Endometrial microvascular endothelial cells (primary cell): ENCODE results near the gene TEAD2. TPM values are rescaled to one million over a fixed set of nuclear protein-coding genes. Genes with fewer than 3 reads are reported as not detected.

ENCODE experiments used
- in situ Hi-C: cut with HindIII; loops from 2 replicates; pipeline ENCODE4 v1.10.0; 2017; ENCODE audit warnings: low sequenced_read_pairs, low pct_unique_long_range_greater_than_20kb; ENCODE audit errors: inconsistent ontology term
- total RNA-seq: library from RNA; depleted of rRNA; stranded (reverse); fragments of >200 nt; gene quantifications from one replicate; pipeline ENCODE4 v1.2.3, GENCODE V29; 2015; ENCODE audit errors: inconsistent ontology term

TEAD2 gene
- 86.6 TPM for total RNA-seq

DNA sequence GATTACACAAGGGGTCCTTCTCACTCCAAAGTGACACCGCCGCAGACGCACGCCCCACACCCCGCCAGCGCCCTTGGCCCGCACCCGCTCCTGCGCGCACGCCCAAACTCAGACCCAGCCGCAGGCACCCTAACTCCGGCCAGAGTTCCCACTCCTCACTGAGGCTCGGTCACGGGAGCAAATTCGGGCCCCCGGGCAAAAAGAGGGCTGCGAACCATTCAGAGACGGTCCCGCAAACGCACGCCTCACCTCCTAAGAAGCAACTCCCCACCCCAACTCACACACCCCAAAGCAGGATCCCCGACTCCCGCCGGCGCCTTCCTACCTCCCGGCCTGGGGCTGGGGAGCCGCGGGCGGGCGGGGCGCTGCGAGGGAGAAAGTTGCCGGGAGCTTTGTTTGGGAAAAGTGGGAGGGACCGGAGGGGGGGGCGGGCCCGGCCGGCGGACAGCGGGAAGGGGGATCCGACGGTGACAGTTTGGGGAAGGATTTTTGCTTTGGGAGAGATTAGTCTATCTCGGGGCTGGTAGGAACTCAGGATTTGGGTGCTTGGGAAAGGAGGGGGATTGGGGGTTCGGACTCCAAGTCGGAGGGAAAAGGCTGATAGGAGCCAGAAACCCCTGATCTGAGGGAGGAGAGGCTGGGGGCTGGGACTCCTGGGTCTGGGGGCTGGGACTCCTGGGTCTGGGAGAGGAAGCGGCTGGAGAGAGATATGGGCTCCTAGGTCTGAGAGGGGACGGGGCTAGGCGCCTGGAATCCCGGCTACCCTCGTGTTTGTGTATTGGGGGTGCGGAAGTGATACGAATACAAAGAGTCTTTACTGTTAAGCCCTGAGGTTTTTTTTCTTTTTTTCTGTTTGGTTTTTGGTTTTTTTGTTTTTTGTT is at the start of gene TEAD2:
TSS of gene TEAD2 (minus strand) at position 369 of the 881 bp plus-strand sequence. CDS start 2,341 bp downstream, outside the sequence.
- in situ Hi-C loops: no loop called here

DNA sequence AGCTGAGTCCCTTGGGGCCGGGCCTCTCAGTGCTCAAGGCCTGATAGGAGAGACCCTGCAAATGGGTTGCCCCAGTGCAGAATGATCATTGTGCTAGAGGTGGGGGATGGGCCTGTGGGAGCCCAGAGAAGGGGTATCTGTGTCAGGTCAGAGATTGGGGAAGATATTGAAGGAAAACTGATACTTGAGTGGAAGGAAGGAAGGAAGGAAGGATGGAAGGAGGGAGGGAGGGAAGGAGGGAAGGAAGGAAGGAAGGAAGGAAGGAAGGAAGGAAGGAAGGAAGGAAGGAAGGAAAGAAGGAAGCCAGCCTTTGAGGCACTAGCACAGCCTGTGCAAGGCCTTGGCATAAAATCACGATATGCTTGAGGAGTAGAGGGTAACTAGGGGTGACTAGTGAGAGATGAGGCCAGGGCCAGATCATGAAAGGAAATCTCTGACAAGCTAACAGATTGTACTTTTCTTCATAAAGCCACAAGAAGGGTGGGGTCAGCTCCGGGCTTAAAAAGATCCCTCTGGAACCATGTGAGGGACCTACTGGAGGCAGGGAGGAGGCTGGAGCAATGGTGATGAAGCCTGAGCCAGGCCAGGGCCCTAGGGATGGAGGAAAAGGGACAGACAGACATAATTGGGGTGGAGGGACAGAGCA is 49.6 kb upstream of the TEAD2 start:
- in situ Hi-C loops: no loop called here

DNA sequence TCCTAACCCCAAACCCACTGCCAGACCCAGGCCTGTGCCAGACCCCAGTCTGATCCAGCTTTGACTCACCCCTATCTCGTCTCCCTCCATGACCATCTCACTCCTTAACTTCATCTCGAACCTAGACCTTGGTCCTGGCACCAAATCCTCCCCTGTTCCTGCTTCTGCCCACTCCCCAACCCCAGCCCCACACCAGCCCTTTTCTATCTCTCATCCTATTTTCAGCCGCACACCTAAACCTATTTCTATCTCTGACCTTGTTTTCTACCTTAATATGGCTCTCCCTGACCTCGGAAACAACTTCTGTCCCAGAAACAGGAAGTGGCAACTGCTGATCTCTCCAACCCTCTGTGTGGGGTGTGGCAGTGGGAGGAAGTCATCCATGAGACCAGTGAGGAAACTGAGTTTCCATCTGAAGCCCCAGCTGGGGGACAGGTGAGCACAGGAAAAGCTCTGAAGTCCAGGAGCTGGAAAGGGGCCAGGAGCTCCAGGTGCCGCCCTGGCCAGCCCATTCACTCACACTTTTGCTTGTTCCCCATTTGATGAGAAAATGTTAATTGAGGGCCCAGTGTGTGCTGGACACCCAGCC is 47.3 kb upstream of the TEAD2 start:
- in situ Hi-C loops: no loop called here

DNA sequence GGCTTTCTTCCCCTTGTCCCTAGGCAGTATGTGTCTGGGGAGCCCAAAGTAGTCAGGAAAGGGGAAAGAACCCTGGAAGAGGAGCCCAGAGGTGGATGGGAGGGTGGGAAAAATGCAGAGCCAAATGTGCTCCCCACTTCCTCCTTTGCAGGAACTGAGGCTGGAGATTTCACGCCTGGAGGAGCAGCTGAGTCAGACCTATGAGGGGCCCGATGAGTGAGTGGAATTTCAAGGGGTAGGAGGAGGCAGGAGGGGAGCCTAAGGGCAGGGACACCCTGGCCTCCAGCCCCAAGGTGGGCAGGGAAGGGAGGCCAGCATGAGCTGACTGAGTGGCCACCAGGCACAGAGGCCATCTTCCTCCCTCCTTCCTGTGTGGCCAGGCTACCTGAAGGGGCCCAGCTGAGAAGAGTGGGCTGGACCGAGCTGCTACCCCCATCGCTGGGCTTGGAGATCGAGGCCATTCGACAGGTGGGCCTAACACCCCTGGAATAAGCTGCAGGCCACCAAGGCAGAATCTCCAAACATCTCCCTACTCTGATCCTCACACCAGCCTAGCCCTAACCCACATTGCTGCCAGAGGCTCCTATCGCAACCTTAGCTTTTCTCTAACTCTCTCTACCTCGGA is 46.7 kb upstream of the TEAD2 start:
- in situ Hi-C loops: no loop called here

DNA sequence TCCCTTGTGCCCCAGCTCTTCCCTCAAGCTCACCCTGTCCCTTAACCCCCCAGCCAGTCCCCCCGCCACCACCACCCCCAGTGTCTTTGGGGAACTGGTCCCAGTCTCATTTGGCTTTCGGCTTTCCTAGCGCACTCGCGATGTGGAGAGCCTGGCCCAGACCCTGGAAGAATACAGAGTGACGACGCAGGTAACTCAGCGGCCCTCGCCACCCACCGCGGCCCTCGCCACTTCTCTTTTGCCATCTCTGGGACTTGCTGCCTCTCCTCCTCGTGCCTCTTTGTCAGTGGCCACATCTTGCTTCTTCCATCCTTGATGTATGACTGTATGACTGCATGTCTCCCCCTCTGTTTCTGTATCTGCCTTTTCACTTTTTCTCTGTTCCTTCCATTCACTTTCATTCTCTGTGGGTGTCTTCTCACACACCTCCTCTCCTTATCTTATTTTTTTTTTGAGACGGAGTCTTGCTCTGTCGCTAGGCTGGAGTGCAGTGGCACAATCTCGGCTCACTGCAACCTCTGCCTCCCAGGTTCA is 45.3 kb upstream of the TEAD2 start:
- in situ Hi-C loops: no loop called here

DNA sequence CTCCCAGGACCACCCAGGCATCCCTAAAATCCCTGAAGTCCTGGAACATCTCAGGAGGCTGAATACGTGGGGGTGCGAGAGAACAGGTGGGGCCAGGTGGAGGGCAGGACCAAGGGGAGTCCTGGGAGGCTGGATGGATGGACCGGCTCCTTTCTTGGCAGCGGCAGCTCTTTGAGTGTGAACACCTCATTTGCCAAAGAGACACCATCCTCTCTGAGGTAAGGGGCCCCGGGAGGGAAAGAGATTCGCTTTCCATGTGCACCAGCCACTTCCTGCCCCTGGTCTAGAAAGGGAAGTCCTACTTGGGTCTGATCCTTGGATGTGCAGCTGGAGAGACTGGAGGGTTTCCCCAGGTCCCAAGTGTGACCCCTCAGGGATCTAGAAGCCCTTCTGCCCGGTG is 44.9 kb upstream of the TEAD2 start:
- in situ Hi-C loops: no loop called here

DNA sequence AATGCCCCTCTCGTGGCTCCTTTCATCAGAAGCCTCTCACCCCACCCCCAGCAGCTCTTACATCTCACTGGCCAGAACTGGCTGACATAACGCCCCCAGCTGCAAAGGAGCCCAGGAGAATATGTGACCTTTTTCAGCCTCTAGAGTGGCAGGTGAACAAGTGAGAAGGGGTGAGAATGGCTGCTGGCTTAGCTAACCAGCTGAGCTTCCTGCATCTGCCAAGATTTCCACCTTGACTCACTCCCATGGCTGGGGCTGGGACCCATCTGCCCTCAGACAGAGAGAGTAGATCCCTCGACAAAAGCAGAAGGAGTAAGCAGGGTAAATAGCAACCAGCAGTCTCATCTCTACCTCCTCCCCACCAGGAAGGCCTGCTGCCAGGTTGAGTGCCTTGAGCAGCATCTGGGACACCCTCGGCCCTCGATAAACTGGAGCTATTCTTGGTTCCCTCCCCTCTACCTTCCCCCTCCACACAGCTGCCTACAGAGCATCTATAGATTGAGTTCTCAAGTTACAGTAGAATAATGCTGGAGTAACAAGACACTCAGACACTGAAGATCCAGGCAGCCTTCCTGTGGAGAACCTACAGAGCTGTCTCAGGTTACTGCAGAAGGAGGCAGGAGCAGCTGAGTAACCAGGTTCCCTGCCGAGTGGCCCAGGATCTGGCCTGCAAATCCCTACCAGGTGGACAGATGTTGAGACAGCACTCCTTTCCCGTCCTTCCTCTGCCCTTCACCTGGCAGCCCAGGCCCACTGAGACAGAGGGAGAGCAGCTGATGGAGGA is 41.4 kb upstream of the TEAD2 start:
- in situ Hi-C loops: no loop called here

DNA sequence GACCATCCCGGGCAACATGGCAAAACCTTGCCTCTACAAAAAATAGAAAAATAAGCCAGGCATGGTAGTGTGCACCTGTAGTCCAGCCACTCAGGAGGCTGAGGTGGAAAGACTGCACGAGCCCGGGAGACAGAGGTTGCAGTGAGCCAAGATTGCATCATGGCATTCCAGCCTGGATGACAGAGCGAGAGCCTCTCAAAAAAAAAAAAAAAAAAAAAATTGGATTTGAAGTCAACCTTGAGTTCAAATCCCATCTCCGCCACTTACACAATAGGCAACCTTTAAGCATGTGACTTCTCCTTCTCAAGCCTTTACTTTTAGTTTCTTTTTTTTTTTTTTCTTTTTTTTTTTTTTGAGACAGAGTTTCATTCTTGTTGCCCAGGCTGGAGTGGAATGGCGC is 37.8 kb upstream of the TEAD2 start:
- in situ Hi-C loops: no loop called here

DNA sequence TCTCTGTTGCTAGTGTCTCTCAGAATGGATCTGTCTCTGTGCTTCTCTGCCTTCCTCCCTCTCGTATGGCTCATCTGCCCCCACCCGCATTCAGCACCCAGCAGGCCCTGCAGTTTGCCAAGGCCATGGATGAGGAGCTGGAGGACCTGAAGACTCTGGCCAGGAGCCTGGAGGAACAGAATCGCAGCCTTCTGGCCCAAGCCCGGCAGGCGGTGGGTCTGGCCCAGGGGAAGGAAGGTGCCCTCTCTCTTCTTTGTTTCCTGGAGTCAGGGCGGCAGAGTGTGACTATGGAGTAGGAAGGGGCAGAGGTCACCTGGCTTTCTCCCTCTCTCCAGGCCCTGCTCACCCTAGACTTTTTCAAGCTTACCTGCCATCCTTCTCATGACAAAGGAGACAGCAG is 36.7 kb upstream of the TEAD2 start:
- in situ Hi-C loops: no loop called here

DNA sequence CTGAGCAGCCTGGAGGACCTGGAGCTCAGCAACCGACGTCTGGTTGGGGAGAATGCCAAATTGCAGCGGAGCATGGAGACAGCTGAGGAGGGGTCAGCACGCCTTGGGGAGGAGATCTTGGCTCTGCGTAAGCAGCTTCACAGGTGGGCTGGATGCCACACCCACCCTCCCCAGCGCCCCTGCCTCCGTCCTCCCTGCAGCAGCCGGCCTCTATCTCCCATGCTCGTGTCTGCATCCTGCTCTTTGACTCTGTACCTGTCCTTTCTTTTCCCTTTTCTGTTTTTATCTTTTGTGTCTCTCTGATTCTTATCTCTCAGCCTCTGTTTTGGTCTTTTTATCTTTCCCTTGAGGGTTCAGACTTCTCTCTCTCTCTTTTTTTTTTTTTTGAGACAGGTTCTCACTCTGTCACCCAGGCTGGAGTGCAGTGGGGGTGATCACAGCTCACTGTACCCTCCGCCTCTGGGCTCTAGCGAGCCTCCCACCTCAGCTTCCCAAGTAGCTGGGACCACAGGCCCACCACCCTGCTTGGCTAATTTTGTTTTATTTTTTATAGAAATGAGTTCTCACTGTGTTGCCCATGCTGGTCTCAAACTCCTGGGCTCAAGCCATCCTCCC is 35.9 kb upstream of the TEAD2 start:
- in situ Hi-C loops: no loop called here

DNA sequence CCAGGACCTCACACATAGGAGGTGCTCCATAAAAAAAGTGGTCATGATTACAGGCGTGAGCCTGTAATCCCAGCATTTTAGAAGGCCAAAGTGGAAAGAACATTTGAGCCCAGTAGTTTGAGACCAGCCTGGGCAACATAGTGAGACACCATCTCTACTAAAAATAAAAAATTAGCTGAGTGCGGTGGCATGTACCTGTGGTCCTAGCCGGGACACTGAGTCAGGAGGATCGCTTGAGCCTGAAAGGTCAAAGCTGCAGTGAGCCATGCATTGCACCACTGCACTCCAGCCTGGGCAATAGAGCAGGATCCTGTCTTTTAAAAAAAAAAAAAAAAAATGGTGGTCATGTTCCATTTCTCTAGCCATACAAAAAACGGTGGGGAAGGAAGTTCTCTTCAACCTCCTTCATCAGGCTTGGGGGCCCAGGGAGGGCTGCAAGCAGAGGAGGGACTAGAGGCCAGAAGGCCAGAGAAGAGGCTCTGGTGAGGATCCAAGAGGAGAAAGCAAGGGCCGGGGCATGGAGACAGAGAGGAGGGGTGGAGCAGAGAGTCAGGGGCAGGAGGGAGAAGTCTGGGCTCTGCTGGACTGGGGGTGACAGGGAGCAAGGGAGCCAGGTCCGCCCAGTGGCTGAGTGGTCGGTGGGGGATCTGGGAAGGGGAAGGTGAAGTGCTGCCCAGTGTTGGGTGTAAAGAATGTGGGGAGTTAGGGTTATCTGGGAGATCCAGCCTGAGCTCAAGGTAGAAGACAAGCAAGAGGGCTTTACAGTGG is 34.7 kb upstream of the TEAD2 start:
- in situ Hi-C loops: no loop called here

DNA sequence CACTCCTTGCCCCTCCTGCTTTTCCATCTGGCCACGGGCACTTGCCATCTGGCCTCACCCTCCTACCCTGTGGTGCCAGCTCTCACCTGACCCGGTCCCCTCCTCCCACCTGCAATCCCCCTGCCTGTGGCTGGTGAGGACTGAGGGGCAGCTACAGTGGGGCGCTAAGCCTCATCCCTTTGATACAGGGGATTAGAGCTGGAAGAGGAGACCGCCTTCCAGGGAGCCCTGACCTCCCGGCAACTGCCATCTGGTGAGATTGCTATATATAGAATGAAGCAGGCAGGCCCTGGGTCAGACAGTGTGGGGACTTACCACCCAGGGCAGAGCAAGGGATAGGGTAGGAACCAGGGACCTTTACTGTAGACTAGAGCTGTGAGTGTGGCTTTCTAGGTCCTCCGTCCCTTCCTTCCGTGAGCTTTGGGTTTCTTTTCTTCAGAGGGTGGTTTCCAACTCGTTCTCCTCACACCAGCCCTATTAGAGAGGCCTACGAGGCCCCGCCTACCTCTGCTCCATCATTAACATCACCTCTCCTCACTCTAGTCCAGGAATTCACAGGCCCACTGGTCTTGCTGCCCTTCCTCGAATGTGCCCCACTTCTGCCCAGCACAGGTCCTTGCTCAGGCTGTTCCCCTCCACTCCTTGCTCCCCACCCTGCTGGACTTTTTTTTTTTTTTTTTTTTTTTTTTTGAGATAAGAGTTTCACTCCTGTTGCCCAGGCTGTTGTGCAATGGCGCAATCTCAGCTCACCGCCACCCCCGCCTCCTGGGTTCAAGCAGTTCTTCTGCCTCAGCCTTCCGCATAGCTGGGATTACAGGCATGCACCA is 33.6 kb upstream of the TEAD2 start:
- in situ Hi-C loops: no loop called here

DNA sequence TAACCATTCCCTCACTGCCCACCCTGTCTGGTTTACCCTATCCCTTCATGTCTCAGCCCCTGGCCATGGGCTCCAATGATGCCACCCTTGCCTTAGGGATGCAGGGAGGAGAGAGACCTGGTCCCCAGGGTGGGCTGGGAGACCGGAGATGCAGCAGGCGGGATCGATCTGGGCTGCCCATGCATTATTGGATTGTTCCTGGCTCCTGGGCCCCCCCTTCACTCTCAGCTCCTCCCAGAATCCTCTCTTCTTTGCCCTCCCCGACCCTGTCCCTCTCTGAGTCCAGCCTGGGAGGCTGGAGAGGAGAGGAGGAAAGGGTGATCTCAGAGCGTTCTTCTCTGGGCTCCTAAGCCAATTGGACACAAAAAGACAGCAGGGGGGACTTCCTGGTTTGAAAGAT is 31.7 kb upstream of the TEAD2 start:
- in situ Hi-C loops: no loop called here

DNA sequence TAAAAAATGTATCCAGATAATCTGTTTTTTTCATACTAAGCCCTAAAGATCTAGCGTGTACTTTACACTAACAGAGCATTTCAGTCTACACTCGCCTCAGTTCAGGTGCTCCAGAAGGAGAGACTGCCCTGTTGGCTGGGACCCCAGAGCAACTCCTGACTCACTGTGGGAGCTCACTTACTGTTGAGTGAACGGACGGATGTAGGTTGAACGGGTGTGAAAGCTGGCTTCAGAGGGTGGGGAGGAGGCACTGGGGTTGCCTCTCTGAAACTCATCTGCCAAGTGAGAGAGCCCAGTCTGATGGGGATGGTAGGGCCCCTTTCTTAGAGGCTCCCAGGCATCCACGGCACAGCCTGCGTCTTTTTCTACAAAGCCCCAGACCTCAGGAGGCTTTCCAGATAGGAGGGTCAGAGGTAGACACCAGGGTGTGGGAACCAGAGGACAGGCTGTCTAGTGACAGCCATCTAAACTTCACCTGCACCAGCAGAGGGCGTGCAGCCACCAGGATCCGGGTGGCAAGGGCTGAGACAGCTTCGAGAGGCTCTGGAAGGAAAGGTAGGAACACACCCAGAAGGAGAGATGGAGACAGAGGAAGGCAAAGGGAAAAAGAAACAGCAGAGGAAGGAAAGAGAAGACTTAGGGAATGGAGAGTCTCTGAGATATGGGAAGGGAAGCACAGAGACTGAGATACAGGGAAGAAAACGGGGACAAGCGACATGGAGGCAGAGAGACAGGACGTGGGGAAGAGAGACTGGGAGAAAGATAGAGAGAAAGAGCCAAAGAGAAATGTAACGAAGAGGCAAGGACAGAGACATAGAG is 29.6 kb upstream of the TEAD2 start:
- in situ Hi-C loops: no loop called here

DNA sequence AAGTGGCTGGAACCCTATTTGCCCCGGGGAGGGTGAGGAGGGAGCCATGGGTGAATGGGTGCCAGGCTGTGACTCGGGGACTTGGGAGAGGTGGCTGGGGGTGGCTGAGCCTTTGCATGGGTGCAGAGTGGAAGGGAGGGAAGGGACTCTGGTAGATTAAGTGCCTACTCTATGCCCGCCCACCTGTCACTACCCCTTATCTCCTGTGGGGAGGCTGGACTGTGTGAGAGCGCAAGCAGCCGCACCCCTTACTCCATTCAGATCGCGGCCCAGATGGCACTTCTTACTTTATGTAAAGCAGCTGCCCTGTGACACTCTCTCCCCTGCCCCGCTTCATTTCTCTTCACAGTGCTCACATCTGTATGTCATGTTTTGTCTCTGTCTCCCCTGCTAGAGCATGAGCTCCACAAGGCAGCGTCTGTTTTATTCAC is 28.7 kb upstream of the TEAD2 start:
- in situ Hi-C loops: no loop called here
